Neutrophil (primary cell): ENCODE results near the gene PAQR4.

Source experiments
- H3K27ac ChIP-seq: fragments of 200-600 bp; sonication (generic); 2 replicates; pipeline ENCODE4 v1.5.1; 2016; ENCODE audit warnings: mild to moderate bottlenecking, moderate library complexity
- H3K27me3 ChIP-seq: fragments of 200-600 bp; sonication (generic); 2 replicates; pipeline ENCODE4 v1.6.0; 2016; ENCODE audit warnings: mild to moderate bottlenecking
- H3K36me3 ChIP-seq: fragments of 200-600 bp; sonication (generic); 2 replicates; pipeline ENCODE4 v1.5.1; 2017
- H3K4me1 ChIP-seq, 2 experiments: fragments of 200-600 bp in 1 of 2; sonication (generic) in 1 of 2; 1 replicate in 1 of 2; 2 replicates in 1 of 2; pipeline versions ENCODE4 v1.5.1 to v1.6.1; 2013 to 2016; ENCODE audit warnings: low read depth in 1 of 2, low read length in 1 of 2, mild to moderate bottlenecking in 1 of 2, moderate library complexity in 1 of 2; ENCODE audit not compliant: control insufficient read depth in 1 of 2, insufficient read depth in 1 of 2
- H3K4me3 ChIP-seq, 2 experiments: fragments of 200-600 bp in 1 of 2; sonication (generic) in 1 of 2; 1 replicate in 1 of 2; 2 replicates in 1 of 2; pipeline ENCODE4 v1.5.1; 2013 to 2016; ENCODE audit warnings: low read depth in 1 of 2, low read length in 1 of 2, mild to moderate bottlenecking in 1 of 2, moderate library complexity in 1 of 2
- H3K9me3 ChIP-seq: fragments of 200-600 bp; sonication (generic); 2 replicates; pipeline ENCODE4 v1.5.1; 2016
- CTCF ChIP-seq: fragments of 200-600 bp; sonication (generic); IDR thresholded peaks from 2 replicates; pipeline ENCODE4 v1.5.1; 2016; ENCODE audit warnings: antibody characterized with exemption

The PAQR4 gene

DNA sequence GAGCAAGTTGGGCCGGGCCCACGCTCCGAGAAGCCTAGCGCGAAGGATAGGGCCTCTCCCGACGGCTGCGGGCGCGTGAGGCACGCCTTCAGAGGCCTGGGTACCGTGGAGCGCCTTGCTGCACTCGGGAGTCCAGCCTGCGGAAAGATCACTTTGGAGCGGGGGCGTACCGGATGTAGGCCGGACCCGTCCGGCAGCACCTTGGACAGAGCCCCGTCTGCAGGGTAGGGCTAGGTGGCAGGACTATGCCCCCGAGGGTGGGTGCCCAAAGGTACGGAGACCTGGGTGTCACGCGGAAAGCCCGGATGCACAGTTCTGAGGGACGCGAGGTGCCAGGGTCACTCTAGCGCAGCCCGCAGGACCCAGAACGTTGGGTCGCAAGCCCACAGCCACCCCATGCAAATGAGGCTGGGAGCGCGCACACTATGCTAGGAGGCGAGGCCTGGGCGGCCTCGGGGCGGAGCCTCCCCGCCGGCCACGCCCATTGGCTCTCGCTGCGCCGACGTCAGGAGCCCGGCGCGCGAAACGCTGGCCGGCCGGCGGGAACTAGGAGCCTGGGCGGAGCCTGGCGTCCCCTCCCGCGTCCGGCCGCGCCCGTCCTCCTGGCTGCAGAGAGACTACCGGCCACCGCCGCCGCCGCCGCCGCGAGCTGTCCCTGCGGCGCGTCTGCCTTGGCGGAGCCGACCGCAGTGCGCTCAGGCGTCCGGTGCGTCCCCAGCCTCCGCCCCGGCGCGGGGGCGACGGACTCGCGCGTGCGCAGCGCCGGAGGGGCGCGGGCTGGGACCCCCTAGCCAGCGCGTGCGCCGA lies at the start of gene PAQR4:
Gene PAQR4, plus strand, starts transcription at position 611 of the 807 bp plus-strand sequence. CDS start 327 bp downstream, outside the sequence.
- peak within 1 kb of the TSS; percentile 47 for H3K27ac ChIP-seq
- peaks cover 57 to 64% of the 10 kb centered on the region in 2 experiments for H3K4me1 ChIP-seq
- peak; percentile 50 for TF ChIP-seq CTCF
- H3K9me3 ChIP-seq = no peaks in the 10 kb centered on the region
- H3K36me3 ChIP-seq = peaks cover 5% of the 10 kb centered on the region
- peaks cover 50% of the 10 kb centered on the region for H3K27me3 ChIP-seq
- peak within 1 kb of the TSS; percentile 74 to 82 for H3K4me3 ChIP-seq

DNA sequence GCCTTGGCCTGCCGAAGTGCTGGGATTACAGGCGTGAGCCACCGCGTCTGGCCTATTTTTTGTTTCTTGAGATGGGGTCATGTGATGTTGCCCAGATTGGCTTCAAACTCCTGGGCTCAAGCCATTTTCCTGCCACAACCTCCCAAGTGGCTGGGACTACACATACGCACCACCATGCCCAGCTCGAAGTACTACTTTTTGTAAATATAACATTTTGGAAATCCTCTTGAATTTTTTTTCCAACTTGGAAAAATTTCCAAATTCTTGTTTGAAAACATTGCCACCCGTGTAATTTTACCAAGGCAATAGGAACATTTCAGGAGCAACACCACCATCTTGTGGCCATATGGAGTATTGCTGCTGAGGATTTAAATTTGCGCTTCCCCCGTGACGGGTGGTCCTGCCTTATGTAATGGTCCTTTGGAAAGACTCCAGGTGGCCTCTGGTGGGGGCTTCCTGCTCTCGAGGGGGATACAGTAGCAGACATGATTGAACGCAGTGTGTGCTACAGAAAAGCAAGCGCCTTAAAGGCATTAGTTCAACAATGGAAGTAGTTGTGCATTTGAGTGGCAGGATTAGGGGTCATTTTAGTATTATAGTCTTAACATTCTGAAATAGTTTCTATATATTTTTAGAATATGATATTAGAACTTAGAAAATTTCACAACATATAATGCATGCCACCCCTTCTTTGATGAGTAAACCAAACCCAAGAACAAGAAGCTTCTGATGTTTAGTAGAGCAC lies 49.5 kb upstream of the PAQR4 start:
- Histone ChIP-seq H3K4me1 (peaks cover 3% of the 10 kb centered on the region in 2 experiments), H3K4me3 (no peak overlapping the region), H3K27ac (no peak overlapping the region), H3K9me3 (no peaks in the 10 kb centered on the region), H3K36me3 (no peaks in the 10 kb centered on the region), H3K27me3 (no peaks in the 10 kb centered on the region)
- TF ChIP-seq CTCF = peak; percentile 95

GRCh38 chr16:2923481-2923880 lies 45.7 kb upstream of the PAQR4 start:
- Histone ChIP-seq H3K27me3 (no peaks in the 10 kb centered on the region), H3K36me3 (no peaks in the 10 kb centered on the region), H3K4me1 (peaks cover 11% of the 10 kb centered on the region in 2 experiments), H3K4me3 (no peak overlapping the region), H3K27ac (no peak overlapping the region), H3K9me3 (no peaks in the 10 kb centered on the region)
- TF ChIP-seq CTCF = no peak

- H3K9me3 ChIP-seq = no peaks in the 10 kb centered on the region
- H3K36me3 ChIP-seq = no peaks in the 10 kb centered on the region
- H3K27ac ChIP-seq = no peak overlapping the region
- TF ChIP-seq CTCF = no peak
- no peaks in the 10 kb centered on the region for H3K27me3 ChIP-seq
- H3K4me1 ChIP-seq = peaks cover 8% of the 10 kb centered on the region in 2 experiments
- H3K4me3 ChIP-seq = no peak overlapping the region
Observed at GRCh38 chr16:2924901-2925755, 44.0 kb upstream of the PAQR4 start.

GRCh38 chr16:2925951-2926649 lies 43.0 kb upstream of the PAQR4 start:
- Histone ChIP-seq H3K27me3 (no peaks in the 10 kb centered on the region), H3K27ac (no peak overlapping the region), H3K4me1 (peaks cover 8% of the 10 kb centered on the region in 2 experiments), H3K9me3 (no peaks in the 10 kb centered on the region), H3K36me3 (no peaks in the 10 kb centered on the region), H3K4me3 (no peak overlapping the region)
- TF ChIP-seq CTCF = no peak
